GM19372 (cell line): Measurements from ENCODE around the gene SNRNP27.
"Not testable (repeated sequence)": the region's sequence is repeated elsewhere in the genome, so short reads cannot be mapped to it uniquely, and the experiment has no call there.

Source experiments
- ATAC-seq: cut with Tn5 transposase; IDR thresholded peaks from one replicate; pipeline ENCODE4 v1.9.1; 2021; ENCODE audit warnings: mild to moderate bottlenecking, low read depth, moderate library complexity; ENCODE audit not compliant: unreplicated experiment

The SNRNP27 gene, protein sequence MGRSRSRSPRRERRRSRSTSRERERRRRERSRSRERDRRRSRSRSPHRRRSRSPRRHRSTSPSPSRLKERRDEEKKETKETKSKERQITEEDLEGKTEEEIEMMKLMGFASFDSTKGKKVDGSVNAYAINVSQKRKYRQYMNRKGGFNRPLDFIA

DNA sequence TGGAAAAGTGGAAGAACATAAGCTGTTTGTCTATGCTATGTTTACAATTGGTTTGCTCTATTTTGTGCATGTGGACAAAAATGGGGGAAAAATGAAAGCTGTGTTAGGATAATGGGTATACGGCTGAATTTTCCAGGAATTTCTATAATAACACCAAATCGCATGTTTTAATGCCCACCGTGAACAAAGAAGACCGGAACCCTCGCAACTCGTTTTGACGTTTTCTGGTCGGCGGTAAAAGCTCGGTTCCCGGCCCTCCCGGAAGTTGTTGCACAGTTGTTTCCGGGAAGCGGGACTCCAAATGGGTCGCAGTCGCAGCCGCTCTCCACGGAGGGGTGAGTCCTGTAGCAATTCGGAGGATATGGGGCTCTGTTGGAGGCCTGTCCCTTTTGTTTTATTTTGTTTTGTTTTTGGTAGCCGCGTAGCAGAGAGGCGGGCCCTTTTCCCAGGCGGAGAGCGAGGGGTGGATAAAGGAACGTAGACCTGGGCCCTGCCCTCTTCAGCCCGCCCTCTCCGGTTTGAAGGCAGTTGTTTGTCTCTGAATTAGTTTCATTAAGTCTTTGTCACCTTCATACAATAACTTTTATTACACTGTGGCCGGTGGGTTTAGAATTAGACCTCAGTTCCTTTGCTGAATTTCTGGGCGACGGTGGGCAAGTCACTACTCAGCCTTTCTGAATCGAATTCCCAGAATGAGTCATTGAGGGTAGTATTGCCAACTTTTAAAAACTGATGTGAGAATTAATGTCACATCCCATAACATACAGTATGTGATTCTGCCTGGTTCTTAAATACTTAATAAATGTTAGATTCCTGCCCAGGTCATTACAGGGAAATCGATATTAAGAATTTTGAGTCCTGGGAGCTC is at the start of gene SNRNP27:
Gene SNRNP27 (plus strand): TSS at position 273 of the 868 bp plus-strand sequence. CDS start 29 bp downstream, at position 302.
- ATAC-seq = peak; percentile 53

DNA sequence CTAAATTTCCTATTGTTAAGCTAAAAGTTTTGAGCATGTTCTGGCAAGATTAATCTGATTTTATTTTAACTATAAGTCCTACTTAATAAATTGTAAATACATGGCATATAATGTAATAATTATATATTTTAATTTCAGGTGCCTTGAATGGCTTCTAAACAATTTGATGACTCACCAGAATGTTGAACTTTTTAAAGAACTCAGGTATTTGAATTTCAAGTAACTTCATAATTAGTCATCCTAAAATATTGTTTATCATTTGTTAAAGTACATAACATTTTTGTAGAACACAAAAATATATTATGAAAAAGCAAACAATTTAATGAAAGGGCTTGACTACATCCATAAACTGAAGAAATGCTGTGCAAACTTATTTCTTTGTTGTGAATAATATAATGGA is 49.8 kb upstream of the SNRNP27 start:
- ATAC-seq = no peak

DNA sequence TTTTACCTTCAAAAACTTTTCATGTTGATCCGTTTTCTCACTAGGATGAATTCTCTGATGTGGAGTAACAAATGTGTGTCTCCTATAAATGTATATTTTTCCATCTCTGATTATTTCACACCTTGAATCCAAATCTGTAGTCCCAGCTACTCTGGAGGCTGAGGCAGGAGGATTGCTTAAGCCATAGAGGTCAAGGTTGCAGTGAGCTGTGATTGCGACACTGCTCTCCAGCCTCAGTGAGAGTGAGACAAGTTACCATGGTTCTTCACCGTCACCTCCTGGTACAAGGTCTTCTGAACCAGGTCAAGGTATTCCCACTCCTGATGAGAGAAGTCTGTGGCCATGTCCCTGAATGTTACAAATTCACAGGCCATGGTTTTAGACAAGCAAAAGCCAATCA is 49.2 kb upstream of the SNRNP27 start:
- ATAC-seq = no peak

DNA sequence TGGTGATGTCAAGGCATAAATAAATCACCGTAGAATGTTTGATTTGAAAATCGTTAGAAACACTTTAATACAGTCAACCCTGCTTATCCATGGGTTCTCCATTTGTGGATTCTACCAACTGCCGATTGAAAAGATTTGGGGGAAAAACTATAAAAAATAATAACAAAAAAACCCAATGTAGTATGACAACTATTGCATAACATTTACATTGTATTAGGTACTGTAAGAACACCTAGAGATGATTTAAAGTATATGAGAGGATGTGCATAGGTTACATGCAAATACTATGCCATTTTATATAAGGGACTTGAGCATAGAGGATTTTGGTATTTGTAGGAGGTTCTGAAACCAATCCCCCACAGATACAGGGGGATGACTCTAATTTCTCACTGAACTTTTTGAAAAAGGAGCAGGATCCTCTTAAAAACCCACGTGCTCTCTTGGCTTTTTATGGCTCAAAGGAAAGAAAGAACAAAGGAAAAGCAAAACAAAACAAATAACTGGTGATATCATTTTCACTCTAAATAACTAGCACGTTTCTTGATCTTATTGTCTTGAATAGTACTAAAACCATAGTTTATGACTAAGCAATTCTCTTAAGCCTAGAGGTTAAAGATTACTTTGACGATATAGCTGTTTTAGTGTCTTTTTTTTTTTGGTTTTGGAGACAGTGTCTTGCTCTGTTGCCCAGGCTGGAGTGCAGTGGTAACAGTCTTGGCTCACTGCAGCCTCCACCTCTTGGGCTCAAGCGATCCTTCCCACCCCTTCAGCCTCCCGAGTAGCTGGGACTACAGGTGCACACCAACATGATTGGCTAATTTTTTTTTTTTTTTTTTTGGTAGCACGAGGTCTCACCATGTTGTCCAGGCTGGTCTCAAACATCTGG is 47.3 kb upstream of the SNRNP27 start:
- no peak for ATAC-seq

DNA sequence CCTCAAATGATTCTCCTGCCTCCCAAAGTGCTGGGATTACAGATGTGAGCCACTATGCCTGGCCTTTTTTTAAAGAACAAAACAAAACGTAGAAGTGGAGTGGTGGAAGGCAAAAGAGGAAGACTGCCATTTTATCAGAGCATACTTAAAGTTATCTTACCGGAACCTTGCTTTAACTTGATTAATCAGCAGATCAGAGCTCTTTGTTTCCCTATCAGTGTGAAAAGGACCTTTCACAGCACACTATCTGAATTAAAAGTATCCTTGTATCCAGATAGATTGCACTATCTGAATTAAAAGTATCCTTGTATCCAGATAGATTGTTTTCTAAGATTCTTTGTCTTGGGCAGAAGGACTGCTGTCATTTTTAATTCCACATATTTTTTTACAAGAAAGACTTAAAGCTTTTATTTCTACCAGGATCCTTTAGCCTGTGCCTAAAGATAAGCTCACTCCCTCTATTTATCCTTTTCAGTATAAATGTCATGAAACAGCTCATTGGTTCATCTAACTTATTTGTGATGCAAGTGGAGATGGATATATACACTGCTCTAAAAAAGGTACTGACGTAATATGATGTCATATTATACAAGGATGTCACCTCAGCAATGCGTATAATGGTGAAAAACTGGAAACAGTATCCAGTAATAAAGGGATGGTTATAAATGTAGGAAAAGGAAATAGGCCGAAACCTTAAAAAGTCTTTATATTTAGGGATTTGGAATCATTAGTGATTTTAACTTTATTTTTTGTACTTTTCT is 46.5 kb upstream of the SNRNP27 start:
- no peak for ATAC-seq

DNA sequence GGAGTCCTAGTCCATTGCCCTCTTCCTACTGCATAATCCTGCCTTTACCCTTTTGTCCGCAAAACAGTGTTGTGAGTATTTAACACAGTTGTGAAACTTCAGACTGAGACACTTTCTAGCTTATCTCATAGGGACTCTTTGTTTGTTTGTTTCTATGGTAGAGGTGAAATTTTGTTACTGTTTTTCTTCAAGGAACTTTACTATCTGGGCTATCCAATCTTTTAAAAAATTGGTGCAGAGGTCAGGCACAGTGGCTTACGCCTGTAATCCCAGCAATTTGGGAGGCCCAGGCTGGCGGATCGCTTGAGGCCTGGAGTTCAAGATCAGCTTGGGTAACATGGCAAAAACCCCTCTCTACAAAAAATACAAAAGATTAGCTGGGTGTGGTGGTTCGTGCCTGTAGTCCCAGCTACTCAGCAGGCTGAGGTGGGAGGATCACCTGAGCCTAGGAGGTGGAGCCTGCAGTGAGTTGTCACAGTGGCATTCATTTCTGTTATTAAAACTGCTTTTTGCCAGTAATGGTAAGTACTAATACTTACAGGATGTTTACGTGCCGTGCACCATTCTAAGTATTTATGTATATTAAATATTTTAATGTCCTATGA is 45.5 kb upstream of the SNRNP27 start:
- no peak for ATAC-seq

DNA sequence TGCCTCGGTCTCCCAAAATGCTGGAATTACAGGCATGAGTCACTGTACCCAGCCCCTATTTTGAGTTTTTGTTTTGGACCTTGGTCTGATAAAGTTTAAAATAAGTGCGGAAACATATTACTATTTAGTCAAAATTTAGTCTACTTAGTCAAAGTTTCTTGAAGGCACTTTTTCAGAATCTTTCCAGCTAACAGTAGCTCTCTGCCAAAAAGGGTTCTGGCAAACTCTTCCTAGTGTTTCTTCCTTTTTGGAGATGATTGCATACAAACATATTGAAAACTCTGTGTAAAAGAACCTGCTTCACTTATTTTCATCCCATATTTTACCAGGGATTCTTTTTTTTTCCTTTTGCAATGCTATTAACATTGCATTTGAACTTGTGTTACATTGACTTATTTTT is 35.5 kb upstream of the SNRNP27 start:
- no peak for ATAC-seq

DNA sequence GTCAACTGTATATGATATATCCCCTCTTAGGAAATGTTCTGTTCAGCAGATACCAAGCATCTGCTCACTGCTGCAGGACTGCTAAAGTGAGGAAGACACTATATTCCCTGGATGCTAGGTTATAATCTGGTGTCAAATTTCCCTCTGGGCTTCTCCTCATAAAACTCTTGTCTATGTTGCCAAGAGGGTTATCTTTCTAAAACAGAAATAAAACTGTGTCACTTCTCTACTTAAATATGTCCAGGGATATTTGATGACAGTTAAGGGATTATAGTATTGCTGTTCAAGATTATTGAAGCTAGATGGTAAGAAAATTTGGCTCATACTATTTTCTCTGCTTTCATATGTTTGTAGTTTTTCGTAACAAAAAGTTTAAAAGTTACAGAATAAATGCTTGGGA is 30.5 kb upstream of the SNRNP27 start:
- no peak for ATAC-seq

DNA sequence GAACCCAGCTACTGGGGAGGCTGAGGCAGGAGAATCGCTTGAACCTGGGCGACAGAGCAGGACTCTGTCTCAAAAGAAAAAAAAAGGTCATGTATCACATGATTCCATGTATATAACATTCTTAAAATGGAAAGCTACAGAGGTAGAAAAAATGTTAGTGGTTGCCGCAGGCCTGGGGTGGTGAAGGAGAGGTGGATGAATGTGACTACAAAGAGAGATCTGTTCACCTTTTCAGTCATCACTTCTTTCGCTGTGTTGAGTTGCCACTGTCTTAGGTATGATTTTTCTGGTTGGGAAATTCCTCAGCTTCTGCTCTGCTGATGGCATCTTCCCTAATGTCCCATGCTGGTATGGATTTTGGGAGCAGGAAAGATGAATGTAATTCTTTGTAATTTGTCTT is 5.3 kb upstream of the SNRNP27 start:
- no peak for ATAC-seq

DNA sequence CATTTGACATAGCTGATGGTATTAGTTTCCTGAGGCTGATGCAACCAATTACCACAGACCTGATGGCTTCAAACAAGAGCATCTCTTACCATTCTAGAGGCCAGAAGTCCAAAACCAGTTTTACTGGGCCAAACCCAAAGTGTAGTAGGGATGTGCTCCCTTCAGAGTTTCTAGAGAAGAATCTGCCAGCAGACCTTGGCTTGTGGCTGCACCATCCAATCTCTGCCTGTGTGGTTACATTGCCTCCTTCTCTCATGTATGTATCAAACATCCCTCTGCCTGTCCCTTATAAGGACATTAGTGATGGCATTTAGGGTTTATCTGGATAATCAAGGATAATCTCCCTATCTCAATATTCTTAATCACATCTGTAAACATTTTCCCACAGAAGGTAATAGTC is 4.5 kb upstream of the SNRNP27 start:
- ATAC-seq = no peak

DNA sequence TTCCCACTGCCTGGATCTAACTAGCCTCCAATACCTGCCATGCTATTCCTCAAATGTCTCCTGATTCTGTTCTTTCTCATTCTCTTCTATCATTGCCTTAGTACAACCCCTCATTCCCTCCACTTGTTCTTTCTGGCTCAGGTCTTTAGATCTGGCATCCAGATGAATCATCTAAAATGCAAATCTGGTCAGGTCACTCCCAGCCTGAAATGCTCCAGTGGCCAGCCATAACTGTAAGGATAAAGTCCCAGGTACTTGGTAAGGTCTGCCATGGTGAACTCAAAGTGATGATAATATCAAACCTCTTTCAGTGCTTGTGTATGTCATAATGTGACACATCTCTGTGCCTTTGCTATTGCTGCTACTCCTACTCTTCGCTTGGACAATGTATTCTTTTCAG is 2.9 kb upstream of the SNRNP27 start:
- no peak for ATAC-seq

DNA sequence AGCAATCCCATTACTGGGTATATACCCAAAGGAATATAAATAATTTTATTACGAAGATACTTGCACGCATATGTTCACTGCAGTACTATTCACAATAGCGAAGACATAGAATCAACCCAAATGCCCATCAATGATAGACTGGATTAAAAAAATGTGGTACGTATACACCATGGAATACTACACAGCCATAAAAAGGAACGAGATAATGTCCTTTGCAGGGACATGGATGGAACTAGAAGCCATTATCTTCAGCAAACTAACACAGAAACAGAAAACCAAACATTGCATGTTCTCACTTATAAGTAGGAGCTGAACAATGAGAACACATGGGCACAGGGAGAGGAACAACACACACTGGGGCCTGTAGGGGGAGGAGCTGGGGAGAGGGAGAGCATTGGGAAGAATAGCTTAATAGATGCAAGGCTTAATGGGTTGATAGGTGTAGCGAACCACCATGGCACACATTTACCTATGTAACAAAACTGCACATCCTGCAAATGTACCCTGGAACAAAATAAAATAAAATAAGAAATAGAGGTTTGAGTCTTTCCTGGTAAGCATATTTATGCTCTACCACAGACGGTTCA is 825 bp upstream of the SNRNP27 start:
- ATAC-seq = not testable (repeated sequence)

DNA sequence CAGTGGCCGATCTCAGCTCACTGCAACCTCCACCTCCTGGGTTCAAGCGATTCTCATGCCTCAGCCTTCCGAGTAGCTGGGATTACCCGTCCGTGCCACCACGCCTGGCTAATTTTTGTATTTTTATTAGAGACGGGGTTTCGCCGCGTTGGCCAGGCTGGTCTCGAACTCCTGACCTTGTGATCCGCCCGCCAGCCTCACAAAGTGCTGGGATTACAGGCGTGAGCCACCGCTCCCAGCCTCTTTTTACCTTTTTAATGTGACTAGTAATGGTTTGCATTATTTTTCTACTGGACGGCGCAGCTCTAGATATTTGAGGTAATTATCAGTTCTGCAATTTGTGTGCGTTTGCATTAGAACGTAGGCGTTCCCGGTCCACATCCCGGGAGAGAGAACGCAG is 981 bp downstream of the SNRNP27 start:
- ATAC-seq = not testable (repeated sequence)

DNA sequence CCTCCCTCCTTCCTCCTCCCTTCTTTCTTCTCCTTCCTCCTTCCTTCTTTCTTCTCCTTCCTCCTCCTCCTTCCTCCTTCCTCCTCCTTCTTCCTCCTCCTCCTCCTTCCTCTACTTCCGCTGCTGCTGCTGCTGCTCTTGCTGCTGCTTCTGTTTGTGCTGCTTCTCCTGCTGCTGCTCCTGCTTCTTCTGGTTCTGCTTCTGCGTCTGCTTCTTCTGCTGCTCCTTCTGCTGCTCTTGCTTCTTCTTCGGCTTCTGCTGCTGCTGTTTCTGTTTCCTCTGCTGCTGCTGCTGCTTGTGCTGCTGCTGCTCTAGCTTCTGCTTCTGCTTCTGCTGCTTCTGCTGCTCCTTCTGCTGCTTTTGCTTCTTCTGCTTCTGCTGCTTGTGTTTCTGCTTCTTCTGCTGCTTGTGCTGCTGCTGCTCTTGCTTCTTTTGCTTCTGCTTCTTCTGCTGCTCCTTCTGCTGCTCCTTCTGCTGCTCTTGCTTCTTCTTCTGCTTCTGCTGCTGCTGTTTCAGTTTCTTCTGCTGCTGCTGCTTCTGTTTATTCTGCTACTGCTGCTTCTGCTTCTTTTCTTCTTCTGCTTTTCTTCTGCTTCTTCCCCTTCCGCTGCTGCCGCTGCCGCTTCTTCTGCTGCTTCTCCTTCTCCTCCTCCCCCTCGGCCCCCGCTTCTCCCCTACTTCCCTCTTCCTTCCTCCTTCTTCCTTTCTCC is 8.6 kb downstream of the SNRNP27 start:
- no peak for ATAC-seq

DNA sequence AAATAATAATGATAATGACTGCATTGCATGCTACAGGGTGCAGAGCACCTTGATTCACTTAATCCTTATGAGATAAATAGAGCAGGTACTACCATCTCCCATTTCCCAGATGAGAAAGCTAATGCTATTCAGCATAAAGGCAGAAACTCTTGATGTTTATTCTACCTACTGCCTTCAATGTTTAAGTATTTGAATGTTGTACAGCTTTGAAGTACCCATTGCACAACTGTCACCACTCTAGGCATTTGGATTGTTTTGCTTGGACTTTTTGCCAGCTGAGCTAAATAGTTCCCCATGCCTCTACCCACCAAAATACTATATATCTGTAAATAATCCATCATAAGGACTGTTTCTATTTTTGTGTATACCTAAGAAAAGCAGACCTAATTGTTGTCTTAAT is 13.5 kb downstream of the SNRNP27 start:
- no peak for ATAC-seq

DNA sequence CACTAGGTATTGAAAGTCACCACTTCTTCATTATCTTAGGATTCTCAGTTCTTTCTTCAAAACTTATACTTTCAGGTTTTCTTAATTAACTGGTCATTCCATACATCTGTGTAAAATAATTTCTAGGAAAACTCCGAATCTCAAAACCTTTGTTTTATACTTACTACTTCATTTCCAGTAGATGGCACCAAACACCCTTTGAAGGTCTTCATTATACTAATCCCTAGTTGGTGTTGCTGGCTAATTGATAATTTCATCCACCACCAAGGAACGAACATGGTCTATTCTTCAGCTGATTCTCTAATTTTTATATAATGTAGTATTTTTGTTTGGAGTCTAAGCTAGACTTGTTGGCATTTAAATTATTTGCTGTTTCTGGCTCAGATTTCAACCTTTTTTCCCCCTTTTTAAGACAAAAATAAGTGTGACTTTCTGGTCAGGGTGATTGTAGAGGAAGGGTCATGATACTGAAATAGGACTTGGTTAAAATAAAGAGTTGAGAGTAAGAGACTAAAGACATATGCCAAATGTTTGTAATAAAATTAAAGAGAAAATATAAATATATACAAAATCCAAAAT is 18.3 kb downstream of the SNRNP27 start:
- ATAC-seq = no peak

DNA sequence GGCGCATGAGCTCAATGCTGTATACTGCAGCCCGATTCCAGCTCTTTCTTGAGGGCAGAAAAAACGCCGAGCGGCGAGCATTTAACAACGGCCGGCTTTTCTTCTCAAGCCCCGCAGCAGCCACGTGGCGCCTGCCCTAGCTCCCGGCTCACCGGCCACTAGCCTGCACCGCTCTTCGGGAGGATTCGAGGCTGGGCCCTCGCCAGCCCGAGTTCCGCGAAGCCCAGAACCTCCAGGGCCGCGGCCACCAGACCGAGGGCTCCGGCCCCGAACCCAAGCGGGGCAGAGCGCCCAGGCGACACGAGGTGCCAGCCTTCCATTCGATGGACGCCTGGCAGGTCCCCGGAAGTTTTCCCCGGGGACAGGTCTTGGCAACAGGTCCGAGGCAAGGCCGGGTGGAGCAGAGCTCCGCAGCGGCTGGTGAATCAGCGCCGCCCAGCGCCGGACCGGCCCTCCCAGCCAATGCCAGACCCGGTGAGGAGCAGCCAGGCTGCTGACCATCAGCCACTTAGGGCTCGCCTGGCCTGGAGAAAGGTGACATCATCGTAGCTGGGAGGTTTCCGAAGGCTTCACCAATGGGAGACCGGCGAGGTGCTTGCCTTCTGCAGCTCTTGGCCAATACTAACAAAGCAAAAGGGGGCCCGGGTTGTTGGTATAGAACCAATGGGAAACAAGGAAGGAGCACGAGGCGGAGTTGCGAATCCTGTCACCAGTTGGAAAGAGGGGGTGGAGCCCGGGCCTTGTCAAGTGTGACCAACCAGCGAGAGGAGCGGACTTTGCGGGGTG is 20.6 kb downstream of the SNRNP27 start:
- peak; percentile 88 for ATAC-seq
